HEK293 (cell line): ENCODE measurements around the gene MAP1B.

Source experiments
- CTCF ChIA-PET: fragments of 350-600 bp; formaldehyde crosslinking; extraction: SDS; loops from one replicate; lab custom pipeline; 2021; ENCODE audit warnings: antibody characterized with exemption; lab: Yijun Ruan, JAX
- POLR2A ChIA-PET: fragments of 300-600 bp; formaldehyde crosslinking; extraction: SDS; loops from one replicate; lab custom pipeline; 2020; ENCODE audit warnings: antibody characterized with exemption, inconsistent platforms; lab: Yijun Ruan, JAX
- H3K27ac ChIP-seq: fragments of 200-500 bp; sonication (Bioruptor generic); 2 replicates; pipeline ENCODE4 v1.5.1; 2014; ENCODE audit warnings: low read depth, low read length, control low read depth, inconsistent platforms; ENCODE audit errors: extremely low read depth
- H3K36me3 ChIP-seq, 2 experiments: fragments of 200-500 bp in 1 of 2; sonication (Bioruptor generic) in 1 of 2; 1 replicate in 1 of 2; 2 replicates in 1 of 2; pipeline ENCODE4 v1.5.1; 2014 to 2017; ENCODE audit warnings: inconsistent platforms in 2 of 2, low read length in 2 of 2; ENCODE audit not compliant: control insufficient read depth in 2 of 2, insufficient read depth in 1 of 2
- H3K4me1 ChIP-seq: fragments of 200-500 bp; sonication (Bioruptor generic); 2 replicates; pipeline ENCODE4 v1.5.1; 2014; ENCODE audit warnings: mild to moderate bottlenecking, low read length, inconsistent platforms; ENCODE audit not compliant: control insufficient read depth, insufficient read depth
- H3K4me3 ChIP-seq: 2 replicates; pipeline ENCODE4 v1.5.1; 2011; ENCODE audit warnings: low read depth, mild to moderate bottlenecking, control low read depth, low read length, moderate library complexity
- H3K9me3 ChIP-seq: fragments of 200-500 bp; sonication (Bioruptor generic); 2 replicates; pipeline ENCODE4 v1.5.1; 2014; ENCODE audit warnings: low read depth, low read length, inconsistent platforms; ENCODE audit not compliant: control insufficient read depth, insufficient read depth
- ATF2 ChIP-seq: fragments of 450-650 bp; formaldehyde crosslinking; IDR thresholded peaks from 2 replicates; pipeline ENCODE4 v1.5.1; 2016; ENCODE audit warnings: missing biosample characterization, missing genetic modification characterization, low read depth
- ELK4 ChIP-seq: IDR thresholded peaks from 2 replicates; pipeline ENCODE4 v1.6.1; 2011; ENCODE audit warnings: mild to moderate bottlenecking, low read depth, low read length, borderline replicate concordance
- WT1 ChIP-seq: fragments of 450-650 bp; formaldehyde crosslinking; IDR thresholded peaks from 2 replicates; pipeline ENCODE4 v1.5.1; 2016; ENCODE audit warnings: missing biosample characterization, missing genetic modification characterization
- ZBTB8A ChIP-seq: fragments of 450-650 bp; formaldehyde crosslinking; IDR thresholded peaks from 2 replicates; pipeline ENCODE4 v1.5.1; 2016; ENCODE audit warnings: missing biosample characterization, missing genetic modification characterization
- ZFP3 ChIP-seq: fragments of 450-650 bp; formaldehyde crosslinking; IDR thresholded peaks from 2 replicates; pipeline ENCODE4 v1.5.1; 2016; ENCODE audit warnings: low read depth, missing biosample characterization, missing genetic modification characterization
- ZNF157 ChIP-seq: fragments of 450-650 bp; formaldehyde crosslinking; IDR thresholded peaks from 2 replicates; pipeline ENCODE4 v1.5.1; 2016; ENCODE audit warnings: missing biosample characterization, missing genetic modification characterization
- ZNF169 ChIP-seq: fragments of 450-650 bp; formaldehyde crosslinking; IDR thresholded peaks from 2 replicates; pipeline ENCODE4 v1.5.1; 2016; ENCODE audit warnings: missing biosample characterization, missing genetic modification characterization
- ZNF202 ChIP-seq: fragments of 450-650 bp; formaldehyde crosslinking; IDR thresholded peaks from 2 replicates; pipeline ENCODE4 v1.5.1; 2016; ENCODE audit warnings: missing biosample characterization, missing genetic modification characterization, borderline replicate concordance
- ZNF221 ChIP-seq: fragments of 450-650 bp; formaldehyde crosslinking; IDR thresholded peaks from 2 replicates; pipeline ENCODE4 v1.5.1; 2017; ENCODE audit warnings: missing biosample characterization, missing genetic modification characterization, borderline replicate concordance
- ZNF37A ChIP-seq: fragments of 450-650 bp; IDR thresholded peaks from 2 replicates; pipeline ENCODE4 v1.5.1; 2018; ENCODE audit warnings: missing biosample characterization, missing genetic modification characterization
- ZNF398 ChIP-seq: fragments of 450-650 bp; formaldehyde crosslinking; IDR thresholded peaks from 2 replicates; pipeline ENCODE4 v1.5.1; 2017; ENCODE audit warnings: missing biosample characterization, missing genetic modification characterization
- ZNF426 ChIP-seq: fragments of 450-650 bp; formaldehyde crosslinking; IDR thresholded peaks from 2 replicates; pipeline ENCODE4 v1.5.1; 2017; ENCODE audit warnings: missing biosample characterization, missing genetic modification characterization, mild to moderate bottlenecking, inconsistent platforms, moderate library complexity
- ZNF510 ChIP-seq: fragments of 450-650 bp; formaldehyde crosslinking; IDR thresholded peaks from 2 replicates; pipeline ENCODE4 v1.5.1; 2018; ENCODE audit warnings: mild to moderate bottlenecking, missing genetic modification characterization, missing biosample characterization; ENCODE audit not compliant: insufficient replicate concordance
- ZNF513 ChIP-seq: fragments of 450-650 bp; IDR thresholded peaks from 2 replicates; pipeline ENCODE4 v1.5.1; 2018; ENCODE audit warnings: missing biosample characterization, missing genetic modification characterization
- ZNF596 ChIP-seq: fragments of 450-650 bp; IDR thresholded peaks from 2 replicates; pipeline ENCODE4 v1.5.0; 2018; ENCODE audit warnings: missing biosample characterization, mild to moderate bottlenecking, missing genetic modification characterization, moderate library complexity
- ZNF600 ChIP-seq: fragments of 450-650 bp; formaldehyde crosslinking; IDR thresholded peaks from 2 replicates; pipeline ENCODE4 v1.5.1; 2016; ENCODE audit warnings: missing biosample characterization, missing genetic modification characterization
- ZNF645 ChIP-seq: fragments of 450-650 bp; formaldehyde crosslinking; IDR thresholded peaks from 2 replicates; pipeline ENCODE4; 2016; ENCODE audit warnings: missing biosample characterization, missing genetic modification characterization
- ZNF664 ChIP-seq: fragments of 450-650 bp; formaldehyde crosslinking; IDR thresholded peaks from 2 replicates; pipeline ENCODE4 v1.5.1; 2016; ENCODE audit warnings: missing biosample characterization, missing genetic modification characterization
- ZNF747 ChIP-seq: fragments of 450-650 bp; formaldehyde crosslinking; IDR thresholded peaks from 2 replicates; pipeline ENCODE4 v1.5.1; 2016; ENCODE audit warnings: missing biosample characterization, missing genetic modification characterization
- ZNF76 ChIP-seq: fragments of 450-650 bp; formaldehyde crosslinking; IDR thresholded peaks from 2 replicates; pipeline ENCODE4; 2016; ENCODE audit warnings: low read depth, missing biosample characterization, missing genetic modification characterization, borderline replicate concordance
- ZNF792 ChIP-seq: fragments of 450-650 bp; formaldehyde crosslinking; IDR thresholded peaks from 2 replicates; pipeline ENCODE4 v1.5.1; 2016; ENCODE audit warnings: missing biosample characterization, missing genetic modification characterization
- ZNF843 ChIP-seq: fragments of 450-650 bp; formaldehyde crosslinking; IDR thresholded peaks from 2 replicates; pipeline ENCODE4 v1.5.1; 2016; ENCODE audit warnings: missing biosample characterization, missing genetic modification characterization
- ZXDB ChIP-seq: fragments of 450-650 bp; formaldehyde crosslinking; IDR thresholded peaks from 2 replicates; pipeline ENCODE4 v1.5.1; 2016; ENCODE audit warnings: missing biosample characterization, missing genetic modification characterization

The MAP1B gene

GRCh38 chr5:72203251-72203845 lies 96.1 kb downstream of the MAP1B start:
- H3K36me3 ChIP-seq = peaks cover 25 to 60% of the 10 kb centered on the region in 2 experiments
- H3K4me3 ChIP-seq = no peak overlapping the region
- no peaks in the 10 kb centered on the region for H3K9me3 ChIP-seq
- no peak overlapping the region for H3K27ac ChIP-seq
- H3K4me1 ChIP-seq = no peaks in the 10 kb centered on the region
- TF ChIP-seq ZNF843 (tag by site-specific recombination) (no peak), ZNF157 (tag by site-specific recombination) (no peak), ELK4 (no peak), ZNF76 (tag by site-specific recombination) (no peak), ZNF37A (tag by site-specific recombination) (no peak), ZNF202 (tag by site-specific recombination) (no peak), ZNF513 (no peak), ZNF747 (no peak), ZNF792 (tag by site-specific recombination) (no peak), ZNF426 (tag by site-specific recombination) (no peak), WT1 (tag by site-specific recombination) (no peak), ZNF169 (tag by site-specific recombination) (no peak), ZNF221 (tag by site-specific recombination) (no peak), ZNF510 (no peak), ZNF645 (tag by site-specific recombination) (no peak), ZFP3 (tag by site-specific recombination) (no peak), ZXDB (tag by site-specific recombination) (no peak)
- CTCF ChIA-PET = interaction anchor here (0.6 kb wide), 1 partner anchor 66 kb away, joined by 3 read pairs; no protein-coding TSS in a partner anchor
- POLR2A ChIA-PET = no interaction called here

GRCh38 chr5:72204946-72205345 lies 97.7 kb downstream of the MAP1B start:
- no peak overlapping the region for H3K4me3 ChIP-seq
- ChIA-PET CTCF (interaction anchor here (0.7 kb wide), 1 partner anchor 67 kb away, joined by 4 read pairs; no protein-coding TSS in a partner anchor), POLR2A (no interaction called here)
- H3K4me1 ChIP-seq = peaks cover 7% of the 10 kb centered on the region
- no peak for TF ChIP-seq ZBTB8A (tag by site-specific recombination)
- no peak for TF ChIP-seq ATF2
- TF ChIP-seq ZNF600 (tag by site-specific recombination) = no peak
- no peak for TF ChIP-seq ZNF596 (tag by site-specific recombination)
- TF ChIP-seq ZNF398 (tag by site-specific recombination) = no peak
- no peak for TF ChIP-seq ZNF664 (tag by site-specific recombination)
- H3K36me3 ChIP-seq = peaks cover 25 to 51% of the 10 kb centered on the region in 2 experiments
- no peaks in the 10 kb centered on the region for H3K9me3 ChIP-seq
- no peak overlapping the region for H3K27ac ChIP-seq
